IPS-15b (cell line): Measurements from ENCODE around the gene PMEPA1.

ENCODE experiments used
- H3K27me3 ChIP-seq: one replicate; pipeline ENCODE4 v1.6.1; 2013; ENCODE audit warnings: low read length; ENCODE audit not compliant: control insufficient read depth, insufficient read depth
- H3K36me3 ChIP-seq: one replicate; pipeline ENCODE4 v1.6.1; 2013; ENCODE audit warnings: low read length; ENCODE audit not compliant: control insufficient read depth, insufficient read depth
- H3K4me1 ChIP-seq: one replicate; pipeline ENCODE4 v1.6.1; 2013; ENCODE audit warnings: mild to moderate bottlenecking, low read length; ENCODE audit not compliant: control insufficient read depth, insufficient read depth
- H3K4me3 ChIP-seq: one replicate; pipeline ENCODE4 v1.5.1; 2013; ENCODE audit warnings: low read depth, low read length
- H3K9ac ChIP-seq: one replicate; pipeline ENCODE4 v1.6.1; 2013; ENCODE audit warnings: low read depth, mild to moderate bottlenecking, low read length
- H3K9me3 ChIP-seq: one replicate; pipeline ENCODE4 v1.6.1; 2013; ENCODE audit warnings: mild to moderate bottlenecking, low read length; ENCODE audit not compliant: control insufficient read depth, insufficient read depth

PMEPA1 gene

GRCh38 chr20:57609842-57610167 is 100.0 kb downstream of the PMEPA1 start:
- Histone ChIP-seq H3K27me3 (no peaks in the 10 kb centered on the region), H3K4me3 (no peak overlapping the region), H3K4me1 (no peaks in the 10 kb centered on the region), H3K9me3 (no peaks in the 10 kb centered on the region), H3K9ac (no peak overlapping the region), H3K36me3 (no peaks in the 10 kb centered on the region)

DNA sequence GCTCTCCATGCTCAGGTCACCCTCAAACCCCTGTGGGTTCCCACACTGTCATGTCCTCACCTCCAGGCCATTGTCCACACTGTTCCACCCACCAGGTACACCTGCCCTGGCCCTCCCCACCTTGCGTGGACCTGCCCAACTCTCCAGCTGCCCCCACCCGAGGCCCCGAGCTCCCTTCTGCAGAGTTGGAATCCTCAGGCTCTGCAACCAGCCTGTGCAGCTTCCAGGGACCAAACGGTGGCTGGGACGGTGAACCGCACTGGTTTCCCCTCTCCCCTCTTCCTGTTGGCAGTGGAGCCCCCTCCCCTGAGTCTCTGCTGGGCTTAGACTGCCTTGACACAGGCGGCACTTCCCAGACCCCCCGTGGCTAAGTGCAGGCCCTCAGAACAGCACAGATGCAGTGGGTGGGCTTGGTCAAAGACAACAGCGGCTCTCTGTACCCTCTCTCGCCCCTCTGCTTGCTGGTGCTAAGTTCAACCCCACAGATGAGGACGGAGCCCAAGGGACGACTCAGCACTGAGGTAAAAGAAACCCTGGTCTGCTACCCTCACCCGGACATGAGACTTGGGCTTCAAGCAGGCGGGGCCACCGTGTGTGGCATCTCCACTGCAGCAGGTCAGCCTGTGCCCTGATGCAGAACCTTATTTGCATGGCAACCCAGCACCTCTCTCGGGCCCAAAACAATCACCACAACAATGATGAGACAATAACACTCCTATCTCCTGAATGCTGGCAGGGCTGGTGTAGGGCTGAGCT is 100.6 kb downstream of the PMEPA1 start:
- H3K36me3 ChIP-seq = no peaks in the 10 kb centered on the region
- no peaks in the 10 kb centered on the region for H3K4me1 ChIP-seq
- H3K9ac ChIP-seq = no peak overlapping the region
- H3K27me3 ChIP-seq = no peaks in the 10 kb centered on the region
- H3K9me3 ChIP-seq = no peaks in the 10 kb centered on the region
- H3K4me3 ChIP-seq = no peak overlapping the region

- H3K9me3 ChIP-seq = no peaks in the 10 kb centered on the region
- H3K27me3 ChIP-seq = no peaks in the 10 kb centered on the region
- no peaks in the 10 kb centered on the region for H3K4me1 ChIP-seq
- H3K9ac ChIP-seq = no peak overlapping the region
- no peaks in the 10 kb centered on the region for H3K36me3 ChIP-seq
- H3K4me3 ChIP-seq = no peak overlapping the region
Observed at GRCh38 chr20:57608516-57608915, 101.3 kb downstream of the PMEPA1 start.

DNA sequence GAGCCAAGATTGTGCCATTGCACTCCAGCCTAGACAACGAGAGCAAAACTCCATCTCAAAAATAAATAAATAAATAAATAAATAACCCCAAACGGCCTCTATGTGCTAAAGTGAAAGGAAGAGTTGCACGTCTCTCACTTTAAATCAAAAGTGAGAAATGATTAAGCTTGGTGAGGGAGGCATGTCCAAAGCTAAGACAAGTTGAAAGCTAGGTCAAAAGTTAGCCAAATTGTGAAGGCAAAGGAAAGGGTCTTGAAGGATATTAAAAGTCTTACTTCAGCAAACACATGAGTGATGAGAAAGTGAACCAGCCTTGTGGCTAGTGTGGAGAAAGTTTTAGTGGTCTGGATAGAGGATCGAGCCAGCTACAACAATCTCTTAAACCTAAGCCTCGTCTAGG is 103.9 kb downstream of the PMEPA1 start:
- Histone ChIP-seq H3K9ac (no peak overlapping the region), H3K9me3 (no peaks in the 10 kb centered on the region), H3K36me3 (no peaks in the 10 kb centered on the region), H3K27me3 (no peaks in the 10 kb centered on the region), H3K4me1 (no peaks in the 10 kb centered on the region), H3K4me3 (no peak overlapping the region)

DNA sequence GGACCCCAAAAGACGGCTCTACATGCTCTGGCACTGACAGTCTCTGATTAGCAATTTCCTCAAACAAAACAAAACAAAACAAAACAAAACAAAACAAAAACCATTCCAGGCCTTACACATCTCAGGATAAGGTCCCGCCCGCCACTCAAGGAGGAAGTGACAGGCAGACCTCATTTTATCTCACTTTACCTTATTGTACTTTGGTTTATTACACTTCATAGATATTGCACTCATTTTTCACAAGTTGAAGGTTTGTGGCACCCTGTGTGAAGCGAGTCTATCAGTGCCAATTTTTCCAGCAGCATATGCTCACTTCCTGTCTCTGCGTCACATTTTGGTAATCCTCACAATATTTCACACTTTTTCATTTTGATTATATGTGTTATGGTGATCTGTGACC is 104.8 kb downstream of the PMEPA1 start:
- no peaks in the 10 kb centered on the region for H3K9me3 ChIP-seq
- H3K9ac ChIP-seq = no peak overlapping the region
- H3K36me3 ChIP-seq = no peaks in the 10 kb centered on the region
- H3K4me1 ChIP-seq = no peaks in the 10 kb centered on the region
- H3K27me3 ChIP-seq = no peaks in the 10 kb centered on the region
- H3K4me3 ChIP-seq = no peak overlapping the region

DNA sequence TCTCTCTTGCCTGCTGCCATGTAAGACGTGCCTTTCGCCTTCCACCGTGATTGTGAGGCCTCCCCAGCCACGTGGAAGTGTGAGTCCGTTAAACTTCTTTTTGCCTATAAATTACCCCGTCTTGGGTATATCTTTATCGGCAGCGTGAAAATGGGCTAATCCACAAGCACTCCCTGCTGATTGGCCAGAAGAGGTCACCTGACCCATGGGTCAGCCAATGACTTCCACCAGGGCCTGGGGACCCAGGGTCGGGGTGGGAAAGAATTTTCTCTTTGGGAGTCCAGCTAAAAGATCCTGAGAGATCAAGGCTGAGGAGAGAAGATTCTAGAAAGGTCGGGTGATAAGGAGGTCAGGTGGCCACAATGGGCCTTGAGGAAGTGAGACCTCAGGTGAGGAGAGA is 106.7 kb downstream of the PMEPA1 start:
- Histone ChIP-seq H3K9me3 (no peaks in the 10 kb centered on the region), H3K9ac (no peak overlapping the region), H3K27me3 (no peaks in the 10 kb centered on the region), H3K4me1 (no peaks in the 10 kb centered on the region), H3K36me3 (no peaks in the 10 kb centered on the region), H3K4me3 (no peak overlapping the region)

- no peak overlapping the region for H3K9ac ChIP-seq
- no peak overlapping the region for H3K4me3 ChIP-seq
- no peaks in the 10 kb centered on the region for H3K36me3 ChIP-seq
- H3K9me3 ChIP-seq = no peaks in the 10 kb centered on the region
- no peaks in the 10 kb centered on the region for H3K4me1 ChIP-seq
- no peaks in the 10 kb centered on the region for H3K27me3 ChIP-seq
Observed at GRCh38 chr20:57601737-57602136, 108.1 kb downstream of the PMEPA1 start.

DNA sequence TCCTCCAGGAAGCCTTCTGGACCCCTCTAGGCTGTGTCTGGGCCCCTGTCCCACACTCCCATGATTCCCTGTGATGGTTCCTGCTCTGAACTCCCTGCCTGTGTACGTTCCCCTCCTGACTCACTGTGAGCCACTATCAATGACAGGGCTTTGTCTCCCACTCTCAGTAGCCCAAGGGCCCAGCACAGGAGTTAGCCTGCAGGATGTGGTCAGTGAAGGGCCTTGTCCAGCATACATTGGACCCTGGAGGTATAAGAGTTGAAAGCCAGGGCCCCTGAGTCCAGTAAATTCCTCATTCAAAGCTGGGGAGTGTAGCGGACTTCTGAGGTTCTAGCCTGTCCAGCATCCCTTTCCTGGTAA is 108.6 kb downstream of the PMEPA1 start:
- Histone ChIP-seq H3K4me1 (no peaks in the 10 kb centered on the region), H3K27me3 (no peaks in the 10 kb centered on the region), H3K9ac (no peak overlapping the region), H3K9me3 (no peaks in the 10 kb centered on the region), H3K4me3 (no peak overlapping the region), H3K36me3 (no peaks in the 10 kb centered on the region)

DNA sequence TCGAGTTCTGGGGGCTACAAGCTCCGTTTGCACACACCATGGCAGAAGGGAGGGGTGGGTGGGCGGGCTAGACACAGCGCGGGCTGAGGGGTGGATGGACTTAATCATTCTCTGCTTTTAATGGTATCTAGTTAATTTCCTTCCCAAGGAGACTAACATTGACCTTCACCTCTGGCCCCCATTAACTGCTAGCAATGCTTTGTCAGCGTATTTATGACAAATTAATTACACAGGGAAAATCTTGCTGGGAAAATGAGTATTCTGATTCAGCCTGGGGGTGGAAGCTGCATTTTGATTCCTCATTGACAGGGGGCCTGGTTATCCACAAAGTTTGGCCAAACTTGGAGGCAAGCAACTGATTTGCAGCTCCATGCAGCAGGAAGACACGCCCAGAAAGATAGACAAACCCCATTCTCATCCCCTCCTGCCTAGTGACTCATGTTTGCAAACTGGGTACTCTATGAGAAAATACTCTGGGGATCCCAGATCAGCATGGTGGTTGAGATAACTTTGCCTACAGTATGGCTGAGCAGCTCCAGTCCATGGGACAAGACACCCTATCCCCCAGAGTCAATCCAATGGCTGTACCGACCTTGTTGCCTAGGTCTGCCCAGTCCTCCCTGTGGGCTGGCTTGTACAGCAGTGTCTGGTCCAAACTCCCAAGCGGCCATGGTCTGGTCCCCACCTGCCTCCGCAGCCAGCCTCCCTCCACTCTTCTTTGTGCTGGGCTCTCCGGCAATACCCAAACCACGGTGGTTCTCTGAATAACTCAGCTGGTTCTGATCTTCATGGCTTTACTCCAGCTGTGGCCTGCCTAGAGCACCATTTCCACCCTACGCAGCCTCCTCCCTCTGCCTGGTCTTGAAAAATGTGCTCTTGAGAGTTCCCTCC is 109.2 kb downstream of the PMEPA1 start:
- H3K27me3 ChIP-seq = no peaks in the 10 kb centered on the region
- no peaks in the 10 kb centered on the region for H3K36me3 ChIP-seq
- no peaks in the 10 kb centered on the region for H3K9me3 ChIP-seq
- H3K9ac ChIP-seq = no peak overlapping the region
- no peak overlapping the region for H3K4me3 ChIP-seq
- no peaks in the 10 kb centered on the region for H3K4me1 ChIP-seq

- Histone ChIP-seq H3K9me3 (no peaks in the 10 kb centered on the region), H3K9ac (no peak overlapping the region), H3K4me3 (no peak overlapping the region), H3K36me3 (no peaks in the 10 kb centered on the region), H3K27me3 (no peaks in the 10 kb centered on the region), H3K4me1 (no peaks in the 10 kb centered on the region)
Observed at GRCh38 chr20:57598491-57598890, 111.3 kb downstream of the PMEPA1 start.
